Panc1 (cell line): ENCODE results near the gene FGF3. TPM values are rescaled to one million over a fixed set of nuclear protein-coding genes. Genes with fewer than 3 reads are reported as not detected.

Experiments used
- ATAC-seq: fragments of 200-7000 bp; cut with Tn5 transposase; 2 replicates; pipeline ENCODE4 v1.9.1; 2020; ENCODE audit warnings: mild to moderate bottlenecking, moderate library complexity
- BruUV-seq: library from RNA; stranded (reverse); fragments of 400-500 nt; replicated peaks from 2 replicates; lab custom pipeline; 2021; lab: Mats Ljungman, UMichigan
- CTCF ChIA-PET: fragments of 300-600 bp; sonication (Branson Sonifier 250); formaldehyde crosslinking; loops from one replicate; lab custom pipeline; 2022; ENCODE audit warnings: antibody characterized with exemption; lab: Charles Lee
- POLR2A ChIA-PET: fragments of 300-600 bp; sonication (Branson Sonifier 250); formaldehyde crosslinking; loops from one replicate; lab custom pipeline; 2022; ENCODE audit warnings: antibody characterized with exemption; lab: Charles Lee
- DNase-seq: peaks from one replicate; pipeline ENCODE4 v3.0.0-alpha.2; 2010; ENCODE audit warnings: low read depth, low spot score
- H3K27ac ChIP-seq: 2 replicates; pipeline ENCODE4 v1.5.1; 2011; ENCODE audit warnings: mild to moderate bottlenecking, low read length, inconsistent platforms
- H3K27me3 ChIP-seq: fragments of 200-500 bp; sonication (Bioruptor generic); 2 replicates; pipeline ENCODE4 v1.6.0; 2014; ENCODE audit warnings: low read length, inconsistent platforms; ENCODE audit not compliant: control insufficient read depth, insufficient read depth
- H3K36me3 ChIP-seq: fragments of 200-500 bp; sonication (Bioruptor generic); 2 replicates; pipeline ENCODE4 v1.5.1; 2014; ENCODE audit warnings: inconsistent platforms, mild to moderate bottlenecking, low read length, moderate library complexity; ENCODE audit not compliant: control insufficient read depth, insufficient read depth
- H3K4me1 ChIP-seq: 2 replicates; pipeline ENCODE4 v1.5.1; 2011; ENCODE audit warnings: inconsistent platforms, mild to moderate bottlenecking, low read length, moderate library complexity; ENCODE audit not compliant: control insufficient read depth, insufficient read depth
- H3K4me3 ChIP-seq, 2 experiments: 2 replicates each; pipeline ENCODE4 v1.5.1; 2011 to 2012; ENCODE audit warnings: low read depth in 2 of 2, low read length in 2 of 2, mild to moderate bottlenecking in 2 of 2, inconsistent platforms in 1 of 2, moderate library complexity in 1 of 2
- H3K9me3 ChIP-seq: fragments of 200-500 bp; sonication (Bioruptor generic); 2 replicates; pipeline ENCODE4 v1.5.1; 2014; ENCODE audit warnings: low read depth, mild to moderate bottlenecking, inconsistent platforms, low read length, moderate library complexity; ENCODE audit not compliant: control insufficient read depth, insufficient read depth
- POLR2AphosphoS5 ChIP-seq: IDR thresholded peaks from 2 replicates; pipeline ENCODE4 v1.6.1; 2012; ENCODE audit warnings: mild to moderate bottlenecking, low read depth, low read length, moderate library complexity
- REST ChIP-seq, 2 experiments: IDR thresholded peaks; 2 replicates each; pipeline ENCODE4 v1.6.1; 2011 to 2012; ENCODE audit warnings: low read depth in 2 of 2, control low read depth in 1 of 2, low read length in 1 of 2, mild to moderate bottlenecking in 1 of 2, moderate library complexity in 1 of 2; ENCODE audit not compliant: insufficient read depth in 1 of 2
- SIN3A ChIP-seq: IDR thresholded peaks from 2 replicates; pipeline ENCODE4 v1.6.1; 2012; ENCODE audit warnings: low read depth, mild to moderate bottlenecking, low read length, moderate library complexity, borderline replicate concordance; ENCODE audit not compliant: insufficient read depth
- TCF7L2 ChIP-seq: IDR thresholded peaks from 2 replicates; pipeline ENCODE4 v1.6.1; 2011; ENCODE audit warnings: mild to moderate bottlenecking, low read depth, low read length, inconsistent platforms
- in situ Hi-C: cut with HindIII; loops from 2 replicates; pipeline ENCODE4 v1.10.0; 2016; ENCODE audit warnings: low sequenced_read_pairs, low pct_unique_long_range_greater_than_20kb
- intact Hi-C: fragments of 100-400 bp; cut with micrococcal nuclease; formaldehyde crosslinking; loops from one replicate; pipeline ENCODE4 v1.10.0; 2022; ENCODE audit not compliant: unreplicated experiment
- total RNA-seq: library from RNA; stranded (reverse); gene quantifications from one replicate; pipeline ENCODE4 v1.2.1, GENCODE V29; 2021; ENCODE audit not compliant: unreplicated experiment
- TF ChIP-seq, protein P1 (sequence below): fragments of 450-650 bp; IDR thresholded peaks from 2 replicates; pipeline ENCODE4 v1.5.1; 2017; ENCODE audit warnings: mild to moderate bottlenecking

Gene FGF3
- total RNA-seq, 1 experiment from 2014 or later: not detected

DNA sequence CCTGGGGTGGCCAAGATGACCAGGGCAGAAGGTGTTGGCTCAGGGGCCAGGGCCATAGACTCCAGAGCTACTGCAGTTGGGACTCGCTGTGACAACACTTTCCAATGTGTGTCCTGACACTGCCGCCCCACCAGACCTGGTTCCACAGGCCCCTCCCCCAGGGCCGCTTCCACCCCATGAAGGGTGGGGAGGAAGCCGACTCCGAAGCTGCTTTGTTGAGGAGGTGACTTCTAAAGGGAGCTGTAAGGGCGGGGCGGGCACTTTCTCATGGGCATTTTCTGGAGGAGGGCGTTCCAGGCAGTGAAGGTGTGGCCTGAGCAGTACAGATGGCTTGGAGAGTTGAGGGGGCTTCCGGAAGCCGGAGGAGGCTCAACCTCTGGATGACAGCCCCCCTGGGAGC lies 6.3 kb downstream of the FGF3 start:
- POLR2A ChIA-PET: no interaction called here
- ATAC-seq (no peak), DNase-seq (no peak)
- Histone ChIP-seq H3K36me3 (no peaks in the 10 kb centered on the region), H3K27me3 (peaks cover 15% of the 10 kb centered on the region), H3K4me3 (no peak overlapping the region), H3K4me1 (peaks cover 1% of the 10 kb centered on the region), H3K9me3 (no peaks in the 10 kb centered on the region), H3K27ac (no peak overlapping the region)
- in situ Hi-C loops (no loop called here), intact Hi-C loops (no loop called here)
- CTCF ChIA-PET: no interaction called here
- no TSS peak for BruUV-seq
- TF ChIP-seq POLR2AphosphoS5: no peak
- no peak for TF ChIP-seq SIN3A
- TF ChIP-seq TCF7L2: no peak
- no peak for TF ChIP-seq REST (IDR thresholded peaks at IDR 0.05; ENCODE audit: insufficient read depth in 1 of 2, low read depth in 2 of 2, low read length in 1 of 2)
- TF ChIP-seq, protein P1, sequence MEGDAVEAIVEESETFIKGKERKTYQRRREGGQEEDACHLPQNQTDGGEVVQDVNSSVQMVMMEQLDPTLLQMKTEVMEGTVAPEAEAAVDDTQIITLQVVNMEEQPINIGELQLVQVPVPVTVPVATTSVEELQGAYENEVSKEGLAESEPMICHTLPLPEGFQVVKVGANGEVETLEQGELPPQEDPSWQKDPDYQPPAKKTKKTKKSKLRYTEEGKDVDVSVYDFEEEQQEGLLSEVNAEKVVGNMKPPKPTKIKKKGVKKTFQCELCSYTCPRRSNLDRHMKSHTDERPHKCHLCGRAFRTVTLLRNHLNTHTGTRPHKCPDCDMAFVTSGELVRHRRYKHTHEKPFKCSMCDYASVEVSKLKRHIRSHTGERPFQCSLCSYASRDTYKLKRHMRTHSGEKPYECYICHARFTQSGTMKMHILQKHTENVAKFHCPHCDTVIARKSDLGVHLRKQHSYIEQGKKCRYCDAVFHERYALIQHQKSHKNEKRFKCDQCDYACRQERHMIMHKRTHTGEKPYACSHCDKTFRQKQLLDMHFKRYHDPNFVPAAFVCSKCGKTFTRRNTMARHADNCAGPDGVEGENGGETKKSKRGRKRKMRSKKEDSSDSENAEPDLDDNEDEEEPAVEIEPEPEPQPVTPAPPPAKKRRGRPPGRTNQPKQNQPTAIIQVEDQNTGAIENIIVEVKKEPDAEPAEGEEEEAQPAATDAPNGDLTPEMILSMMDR: no peak

DNA sequence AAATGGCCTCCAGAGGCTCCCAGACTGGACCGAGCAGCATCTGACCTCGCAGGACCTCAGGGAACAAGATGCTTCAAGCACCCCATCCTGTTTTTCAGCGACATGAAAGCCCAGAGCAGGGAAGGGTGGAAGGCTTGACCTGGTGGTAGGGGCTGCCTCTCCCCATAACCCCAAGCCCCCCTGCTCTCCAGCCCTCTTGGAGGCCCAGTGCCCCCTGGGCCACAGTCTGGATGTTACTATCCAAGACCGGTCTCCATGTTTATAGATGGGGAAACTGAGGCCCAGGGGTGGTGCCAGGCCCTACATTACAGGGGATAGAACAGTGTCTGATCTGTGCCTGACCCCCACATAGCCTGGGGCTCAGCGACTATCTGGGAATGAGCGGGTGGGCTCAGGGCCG lies 7.0 kb downstream of the FGF3 start:
- Histone ChIP-seq H3K4me1 (no peaks in the 10 kb centered on the region; the same call in 1 of the 2 replicates), H3K9me3 (no peaks in the 10 kb centered on the region), H3K36me3 (no peaks in the 10 kb centered on the region), H3K27ac (no peak overlapping the region), H3K4me3 (no peak overlapping the region), H3K27me3 (peaks cover 16% of the 10 kb centered on the region)
- POLR2A ChIA-PET: no interaction called here
- no peak for DNase-seq
- no peak for ATAC-seq
- in situ Hi-C loops (no loop called here), intact Hi-C loops (no loop called here)
- TF ChIP-seq, protein P1: no peak
- no peak for TF ChIP-seq POLR2AphosphoS5
- TF ChIP-seq TCF7L2: no peak
- no peak for TF ChIP-seq SIN3A
- CTCF ChIA-PET: no interaction called here
- no TSS peak for BruUV-seq
